ENCODE measurements around the gene CCNE1.
"Not testable (repeated sequence)": the region's sequence is repeated elsewhere in the genome, so short reads cannot be mapped to it uniquely, and the experiment has no call there.

Gene CCNE1

GRCh38 chr19:29787281-29787680 is 24.5 kb upstream of the CCNE1 start:
- no peak for DNase-seq (ENCODE audit: low read depth)

GRCh38 chr19:29789007-29789406 is 22.8 kb upstream of the CCNE1 start:
- no peak for DNase-seq (ENCODE audit: low read depth)

- DNase-seq (ENCODE audit: low read depth), result no peak
Observed at GRCh38 chr19:29793116-29793727, 18.6 kb upstream of the CCNE1 start.

GRCh38 chr19:29794490-29794889 is 17.3 kb upstream of the CCNE1 start:
- DNase-seq (ENCODE audit: low read depth), result not testable (repeated sequence)

GRCh38 chr19:29795461-29796172 is 16.2 kb upstream of the CCNE1 start:
- no peak for DNase-seq (ENCODE audit: low read depth)

- DNase-seq (ENCODE audit: low read depth), result no peak
Observed at GRCh38 chr19:29796173-29796573, 15.6 kb upstream of the CCNE1 start.

- no peak for DNase-seq (ENCODE audit: low read depth)
Observed at GRCh38 chr19:29798774-29799497, 12.9 kb upstream of the CCNE1 start.

GRCh38 chr19:29800100-29800825 is 11.5 kb upstream of the CCNE1 start:
- DNase-seq (ENCODE audit: low read depth), result no peak

GRCh38 chr19:29803951-29804350 is 7.8 kb upstream of the CCNE1 start:
- DNase-seq (ENCODE audit: low read depth), result not testable (repeated sequence)

- no peak for DNase-seq (ENCODE audit: low read depth)
Observed at GRCh38 chr19:29804493-29804892, 7.3 kb upstream of the CCNE1 start.

- DNase-seq (ENCODE audit: low read depth), result no peak
Observed at GRCh38 chr19:29805031-29805965, 6.5 kb upstream of the CCNE1 start.

GRCh38 chr19:29806098-29806866 is 5.5 kb upstream of the CCNE1 start:
- no peak for DNase-seq (ENCODE audit: low read depth)

GRCh38 chr19:29807178-29807577 is 4.6 kb upstream of the CCNE1 start:
- DNase-seq (ENCODE audit: low read depth), result no peak

- DNase-seq (ENCODE audit: low read depth), result no peak
Observed at GRCh38 chr19:29807870-29808405, 3.9 kb upstream of the CCNE1 start.

GRCh38 chr19:29809795-29810503 is 1.8 kb upstream of the CCNE1 start:
- DNase-seq (ENCODE audit: low read depth), result no peak

GRCh38 chr19:29810504-29810871 is 1.3 kb upstream of the CCNE1 start:
- DNase-seq (ENCODE audit: low read depth), result no peak

- DNase-seq (ENCODE audit: low read depth), result no peak
Observed at GRCh38 chr19:29812080-29812880, 489 bp downstream of the CCNE1 start.

- DNase-seq (ENCODE audit: low read depth), result no peak
Observed at GRCh38 chr19:29812881-29813275, 1.1 kb downstream of the CCNE1 start.

- DNase-seq (ENCODE audit: low read depth), result no peak
Observed at GRCh38 chr19:29813642-29814041, 1.9 kb downstream of the CCNE1 start.
